Activated naive CD4-positive, alpha-beta T cell treated with anti-CD3 and anti-CD28 coated beads, Interleukin-2, amount 50 U/mL, for 16 hours (primary cell): Measurements from ENCODE around the gene RHBDD3.

Experiments used
- DNase-seq: peaks from one replicate; pipeline ENCODE4 v3.0.0-alpha.2; 2020

RHBDD3 gene

DNA sequence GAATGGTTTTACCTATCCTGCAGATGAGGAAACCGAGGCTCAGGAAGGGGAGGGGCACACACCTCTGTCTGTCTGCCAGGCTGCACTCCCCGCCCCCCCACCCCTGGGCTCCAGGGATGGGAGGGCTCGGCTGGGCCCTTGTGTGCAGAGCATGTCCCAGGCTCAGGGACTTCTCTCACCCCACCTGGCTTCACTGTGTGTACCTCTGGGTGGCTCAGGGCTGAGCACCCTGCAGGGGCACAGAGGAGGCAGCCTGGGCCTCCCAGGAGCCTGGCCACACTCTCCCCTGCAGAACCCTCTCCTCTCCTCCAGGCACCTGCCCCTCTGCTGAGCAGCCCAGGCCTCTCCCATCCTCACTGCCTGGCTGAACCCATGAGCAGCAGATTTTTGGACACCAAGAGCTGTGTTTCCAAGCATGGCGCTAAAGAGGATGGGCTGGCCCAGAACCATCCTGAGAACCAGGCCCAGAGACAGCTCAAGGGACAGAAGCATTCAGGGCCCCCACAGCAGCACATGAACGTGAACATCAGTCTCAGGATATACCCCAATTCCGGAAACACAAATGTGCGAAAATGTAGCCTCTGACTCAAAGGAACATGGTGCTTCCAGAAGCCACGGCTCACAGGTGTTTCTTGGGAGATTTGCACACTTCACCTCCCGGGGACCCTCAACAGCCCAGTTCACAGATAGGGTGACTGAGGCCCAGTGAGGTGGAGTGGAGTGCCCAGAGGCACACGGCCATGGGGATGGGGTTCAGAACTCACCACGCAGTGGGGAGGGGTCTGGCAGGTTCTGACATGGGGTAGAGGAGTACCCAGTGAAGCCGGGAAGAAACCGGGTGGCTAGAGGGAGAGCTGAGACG is 51.5 kb downstream of the RHBDD3 start:
- DNase-seq = no peak

DNA sequence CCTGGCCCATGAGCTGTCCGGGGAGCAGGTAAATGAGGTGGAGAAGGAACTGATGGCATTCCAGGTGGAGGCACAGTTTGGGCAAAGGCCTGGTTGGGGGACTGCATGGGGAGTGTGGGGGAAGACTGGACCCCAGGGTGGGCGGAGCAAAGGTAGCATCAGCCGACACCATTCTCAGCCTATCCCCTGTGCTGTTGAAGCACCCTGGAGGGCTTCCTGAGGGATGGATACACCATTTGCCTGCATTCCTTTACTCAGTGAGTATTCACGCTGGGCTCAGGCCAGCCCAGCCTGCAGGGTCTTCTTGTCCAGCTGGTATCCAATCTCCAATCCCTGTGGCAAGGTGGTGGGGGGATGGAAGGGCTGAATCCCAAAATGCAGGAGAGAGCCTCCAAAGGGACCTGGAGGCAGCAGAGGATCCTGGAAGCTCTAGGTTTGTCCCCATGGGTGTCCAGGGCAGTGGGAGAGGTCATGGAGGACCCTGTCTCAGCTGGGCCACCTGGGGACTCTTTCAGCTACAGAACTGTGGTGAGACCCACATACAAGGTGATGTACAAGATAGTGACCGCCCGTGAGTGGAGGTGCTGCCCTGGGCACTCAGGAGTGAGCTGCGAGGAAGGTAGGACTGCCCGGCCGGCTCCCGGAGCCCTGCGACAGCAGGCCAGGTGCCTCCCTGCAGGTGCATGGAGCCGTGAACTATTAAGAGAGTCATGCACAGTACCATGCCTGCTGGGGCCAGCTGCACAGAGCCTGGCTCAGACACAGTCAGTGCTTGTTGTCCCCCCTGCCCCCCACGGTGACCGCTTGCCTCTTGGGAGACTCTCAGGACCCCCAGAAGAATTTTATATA is 52.5 kb downstream of the RHBDD3 start:
- DNase-seq = no peak

DNA sequence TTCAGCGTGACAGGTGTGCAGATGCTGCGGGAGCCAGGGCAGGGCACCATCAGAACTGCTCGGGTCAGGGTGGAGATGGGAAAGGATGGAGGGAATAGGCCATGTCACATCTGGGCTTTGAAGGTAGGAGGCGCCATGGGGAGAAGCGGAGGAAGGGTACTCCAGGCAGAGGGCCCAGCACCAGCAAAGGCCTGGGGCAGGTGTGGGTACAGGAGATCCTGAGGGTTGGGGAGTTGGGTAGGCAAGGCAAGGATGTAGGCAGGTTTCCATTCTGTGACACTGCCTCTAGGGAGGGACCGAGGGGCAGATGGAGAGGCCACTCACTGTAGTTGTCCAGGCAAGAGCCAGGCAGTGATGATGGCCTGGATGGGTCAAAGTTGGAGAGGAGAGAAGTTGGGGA is 53.5 kb downstream of the RHBDD3 start:
- no peak for DNase-seq

DNA sequence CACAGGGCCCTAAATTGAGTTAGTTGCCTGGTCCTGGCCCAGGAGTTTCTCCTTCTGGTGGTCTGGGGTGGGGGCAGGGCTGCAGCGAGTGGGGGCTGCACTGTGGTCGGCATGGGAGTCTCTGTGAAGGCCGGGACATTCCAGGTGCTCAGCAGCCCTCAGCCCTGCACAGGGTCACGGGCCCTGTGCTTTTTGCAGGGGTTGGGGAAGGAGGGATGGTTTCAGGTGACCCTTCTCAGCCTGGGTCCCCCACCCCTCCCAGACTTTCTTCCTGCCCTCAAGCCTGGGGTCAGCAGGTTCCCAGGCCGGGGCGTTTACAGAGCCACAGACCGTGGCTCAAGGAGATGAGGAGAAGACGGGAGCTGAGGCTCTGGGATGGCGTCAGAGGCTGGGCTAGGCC is 54.3 kb downstream of the RHBDD3 start:
- no peak for DNase-seq

DNA sequence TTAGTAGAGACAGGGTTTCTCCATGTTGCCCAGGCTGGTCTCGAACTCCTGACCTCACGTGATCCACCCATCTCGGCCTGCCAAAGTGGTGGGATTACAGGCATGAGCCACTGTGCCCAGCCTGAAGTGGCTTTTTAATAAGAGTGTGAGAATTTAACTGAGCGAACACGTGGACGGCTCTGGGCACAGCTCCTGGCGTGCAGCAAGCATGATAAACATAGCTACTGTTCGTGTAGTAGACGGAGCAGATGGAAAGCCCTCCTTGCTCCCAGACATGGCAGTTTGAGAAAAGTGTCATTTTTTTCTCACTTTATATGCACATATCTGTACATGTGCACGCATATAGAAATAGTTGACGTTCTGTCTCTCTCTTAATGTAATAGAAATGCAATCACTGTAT is 55.0 kb downstream of the RHBDD3 start:
- no peak for DNase-seq

DNA sequence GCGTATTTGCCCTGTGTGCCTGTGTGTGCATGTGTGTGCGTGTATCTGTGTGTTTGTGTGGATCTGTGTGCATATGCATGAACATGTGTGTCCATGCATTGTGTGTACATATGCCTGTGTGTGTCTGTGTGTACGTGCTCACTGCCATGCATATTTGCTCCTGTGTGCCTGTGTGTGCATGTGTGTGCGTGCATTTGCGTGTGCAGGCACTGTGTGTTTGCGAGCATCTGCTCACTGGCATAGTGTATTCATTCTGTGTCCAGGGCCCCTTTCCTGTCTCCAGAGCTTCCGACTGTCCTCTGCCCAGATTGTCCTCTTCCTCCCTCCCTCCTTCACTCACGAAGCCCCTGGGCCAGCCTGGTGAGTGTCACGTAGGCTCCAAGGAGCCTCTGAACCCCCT is 56.3 kb downstream of the RHBDD3 start:
- no peak for DNase-seq

DNA sequence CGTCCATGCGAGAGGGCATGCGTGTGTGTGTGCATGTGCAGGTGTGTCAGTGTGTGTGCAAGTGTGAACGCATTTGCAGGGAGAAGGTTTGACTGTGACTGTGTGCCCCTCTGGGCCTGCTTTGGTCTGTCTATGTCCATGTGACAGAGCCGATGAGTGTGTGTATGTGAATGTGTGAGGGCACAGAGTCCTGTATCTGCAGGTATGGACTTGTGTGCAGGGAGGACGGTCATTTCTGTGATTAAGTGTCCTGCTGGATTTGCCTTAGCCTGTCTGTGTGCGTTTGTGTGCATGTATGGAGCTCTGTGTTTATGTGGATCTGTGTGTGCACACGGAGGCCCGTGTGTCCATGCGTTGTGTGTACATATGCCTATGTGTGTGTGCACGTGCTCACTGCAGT is 56.7 kb downstream of the RHBDD3 start:
- DNase-seq = no peak
